ENCODE data around the gene AVEN.

AVEN gene

DNA sequence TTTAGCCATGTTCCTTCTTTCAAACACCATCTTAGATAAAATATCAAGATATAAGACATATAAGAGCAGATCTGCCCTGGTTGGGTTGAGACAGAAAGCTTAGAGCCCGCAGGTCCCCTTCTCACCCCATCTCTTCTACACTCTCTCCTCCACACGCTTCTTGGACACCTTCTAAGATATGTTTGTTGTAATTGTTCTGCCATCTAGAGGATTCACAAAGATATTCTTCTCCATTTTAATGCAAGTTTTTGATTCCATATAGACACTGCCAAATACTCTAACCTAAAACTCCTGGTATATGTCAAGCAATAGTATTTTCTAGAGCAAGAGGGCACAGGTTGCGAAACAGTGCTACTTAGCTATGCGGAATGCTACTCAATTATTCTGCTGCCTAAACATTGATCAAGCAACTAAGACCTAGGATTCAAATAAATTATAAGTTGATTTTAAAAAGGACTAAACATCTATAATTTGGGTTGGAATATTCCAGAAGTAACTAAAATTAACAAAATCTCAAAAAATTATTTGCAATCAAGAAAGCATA is 63.9 kb downstream of the AVEN start:
- H3K36me3 ChIP-seq (replicated peaks; ENCODE audit: insufficient read depth, low read length), result no peaks in the 10 kb centered on the region
- no peaks in the 10 kb centered on the region for H3K4me1 ChIP-seq (ENCODE audit: low read length)
- H3K9me3 ChIP-seq (replicated peaks; ENCODE audit: insufficient read depth, low read length), result no peaks in the 10 kb centered on the region
- no peaks in the 10 kb centered on the region for H3K27me3 ChIP-seq (replicated peaks; ENCODE audit: insufficient read depth, low read length)
- no peak overlapping the region for H2AFZ ChIP-seq (ENCODE audit: low read length)
- no peak overlapping the region for H3K9ac ChIP-seq (ENCODE audit: low read length)
- DNase-seq, result no peak
- H3K9me2 ChIP-seq (replicated peaks; ENCODE audit: insufficient read depth, low read length), result no peaks in the 10 kb centered on the region
- no peak overlapping the region for H3K27ac ChIP-seq (ENCODE audit: low read length)
- no peak overlapping the region for H3K4me3 ChIP-seq (ENCODE audit: low read length)
- H3K4me2 ChIP-seq (ENCODE audit: low read depth, low read length), result no peak overlapping the region
- TF ChIP-seq, protein P1, sequence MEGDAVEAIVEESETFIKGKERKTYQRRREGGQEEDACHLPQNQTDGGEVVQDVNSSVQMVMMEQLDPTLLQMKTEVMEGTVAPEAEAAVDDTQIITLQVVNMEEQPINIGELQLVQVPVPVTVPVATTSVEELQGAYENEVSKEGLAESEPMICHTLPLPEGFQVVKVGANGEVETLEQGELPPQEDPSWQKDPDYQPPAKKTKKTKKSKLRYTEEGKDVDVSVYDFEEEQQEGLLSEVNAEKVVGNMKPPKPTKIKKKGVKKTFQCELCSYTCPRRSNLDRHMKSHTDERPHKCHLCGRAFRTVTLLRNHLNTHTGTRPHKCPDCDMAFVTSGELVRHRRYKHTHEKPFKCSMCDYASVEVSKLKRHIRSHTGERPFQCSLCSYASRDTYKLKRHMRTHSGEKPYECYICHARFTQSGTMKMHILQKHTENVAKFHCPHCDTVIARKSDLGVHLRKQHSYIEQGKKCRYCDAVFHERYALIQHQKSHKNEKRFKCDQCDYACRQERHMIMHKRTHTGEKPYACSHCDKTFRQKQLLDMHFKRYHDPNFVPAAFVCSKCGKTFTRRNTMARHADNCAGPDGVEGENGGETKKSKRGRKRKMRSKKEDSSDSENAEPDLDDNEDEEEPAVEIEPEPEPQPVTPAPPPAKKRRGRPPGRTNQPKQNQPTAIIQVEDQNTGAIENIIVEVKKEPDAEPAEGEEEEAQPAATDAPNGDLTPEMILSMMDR (IDR thresholded peaks at IDR 0.05; ENCODE audit: low read length), result no peak
- TF ChIP-seq EZH2 (optimal IDR thresholded peaks at IDR 0.05; ENCODE audit: low read depth, low read length), result no peak
- no peak for TF ChIP-seq EZH2phosphoT487 (IDR thresholded peaks at IDR 0.05; ENCODE audit: low read length)
- no peaks in the 10 kb centered on the region for H3F3A ChIP-seq (ENCODE audit: insufficient read depth, low read length)
- H4K20me1 ChIP-seq (ENCODE audit: insufficient read depth, low read length), result no peaks in the 10 kb centered on the region
- H3K79me2 ChIP-seq (ENCODE audit: low read length), result 0 out of 2 replicates have a peak, but pooled peaks cover 3% of the 10 kb centered on the region

DNA sequence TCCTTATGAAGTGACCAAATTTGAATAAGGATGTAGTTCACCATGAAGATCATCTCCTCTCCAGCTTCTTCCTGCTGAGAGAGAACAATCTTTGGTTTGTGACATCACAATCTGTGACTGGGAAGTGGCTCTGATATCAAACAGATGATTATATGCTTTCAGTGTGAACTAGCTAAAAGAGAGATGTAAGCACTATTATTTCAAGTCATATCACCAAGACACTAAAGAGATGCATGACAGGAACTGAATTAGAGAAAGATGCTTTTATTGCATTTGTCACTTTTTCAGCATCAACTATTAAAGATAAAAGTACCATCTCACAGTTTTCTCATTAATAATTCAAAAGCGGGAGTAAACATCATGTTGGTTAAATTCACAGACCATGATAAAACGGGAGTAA is 67.2 kb downstream of the AVEN start:
- Histone ChIP-seq H3K27ac (ENCODE audit: low read length) (no peak overlapping the region), H3K4me1 (ENCODE audit: low read length) (no peaks in the 10 kb centered on the region), H3K27me3 (replicated peaks; ENCODE audit: insufficient read depth, low read length) (no peaks in the 10 kb centered on the region), H3K9ac (ENCODE audit: low read length) (no peak overlapping the region), H3K4me2 (ENCODE audit: low read depth, low read length) (no peak overlapping the region), H2AFZ (ENCODE audit: low read length) (no peak overlapping the region), H3K9me2 (replicated peaks; ENCODE audit: insufficient read depth, low read length) (no peaks in the 10 kb centered on the region), H4K20me1 (ENCODE audit: insufficient read depth, low read length) (no peaks in the 10 kb centered on the region), H3F3A (ENCODE audit: insufficient read depth, low read length) (no peaks in the 10 kb centered on the region), H3K9me3 (replicated peaks; ENCODE audit: insufficient read depth, low read length) (no peaks in the 10 kb centered on the region), H3K79me2 (ENCODE audit: low read length) (0 out of 2 replicates have a peak, but pooled peaks cover 3% of the 10 kb centered on the region), H3K4me3 (ENCODE audit: low read length) (no peak overlapping the region), H3K36me3 (replicated peaks; ENCODE audit: insufficient read depth, low read length) (no peaks in the 10 kb centered on the region)
- TF ChIP-seq EZH2 (optimal IDR thresholded peaks at IDR 0.05; ENCODE audit: low read depth, low read length) (no peak), EZH2phosphoT487 (IDR thresholded peaks at IDR 0.05; ENCODE audit: low read length) (no peak)
- TF ChIP-seq, protein P1 (IDR thresholded peaks at IDR 0.05; ENCODE audit: low read length), result no peak
- no peak for DNase-seq

DNA sequence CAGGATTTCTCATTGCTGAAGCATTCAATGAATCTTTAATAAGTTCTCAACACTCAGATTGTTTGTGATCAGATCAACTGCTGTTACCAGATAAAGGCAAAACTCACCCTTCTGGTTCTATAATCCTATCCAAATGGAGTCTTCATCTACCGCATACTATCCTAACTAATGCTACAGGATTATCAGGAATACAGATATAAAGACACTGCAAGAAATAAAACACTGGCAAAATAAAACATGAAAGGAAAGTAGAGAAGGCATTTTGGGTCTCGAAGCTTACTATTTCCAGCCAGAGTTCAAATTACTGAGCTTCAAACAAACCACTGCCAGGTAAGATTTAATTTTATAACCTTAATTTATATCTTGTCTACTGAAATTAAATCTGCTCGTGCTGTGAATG is 70.2 kb downstream of the AVEN start:
- no peaks in the 10 kb centered on the region for H3K9me2 ChIP-seq (replicated peaks; ENCODE audit: insufficient read depth, low read length)
- H4K20me1 ChIP-seq (ENCODE audit: insufficient read depth, low read length), result no peaks in the 10 kb centered on the region
- no peaks in the 10 kb centered on the region for H3K4me1 ChIP-seq (ENCODE audit: low read length)
- no peak overlapping the region for H3K9ac ChIP-seq (ENCODE audit: low read length)
- no peak overlapping the region for H3K4me2 ChIP-seq (ENCODE audit: low read depth, low read length)
- TF ChIP-seq, protein P1 (IDR thresholded peaks at IDR 0.05; ENCODE audit: low read length), result no peak
- no peak for TF ChIP-seq EZH2phosphoT487 (IDR thresholded peaks at IDR 0.05; ENCODE audit: low read length)
- TF ChIP-seq EZH2 (optimal IDR thresholded peaks at IDR 0.05; ENCODE audit: low read depth, low read length), result no peak
- no peaks in the 10 kb centered on the region for H3F3A ChIP-seq (ENCODE audit: insufficient read depth, low read length)
- H3K27ac ChIP-seq (ENCODE audit: low read length), result no peak overlapping the region
- DNase-seq, result no peak
- no peaks in the 10 kb centered on the region for H3K36me3 ChIP-seq (replicated peaks; ENCODE audit: insufficient read depth, low read length)
- H3K9me3 ChIP-seq (replicated peaks; ENCODE audit: insufficient read depth, low read length), result no peaks in the 10 kb centered on the region
- no peak overlapping the region for H2AFZ ChIP-seq (ENCODE audit: low read length)
- H3K4me3 ChIP-seq (ENCODE audit: low read length), result no peak overlapping the region
- no peaks in the 10 kb centered on the region for H3K27me3 ChIP-seq (replicated peaks; ENCODE audit: insufficient read depth, low read length)
- 0 out of 2 replicates have a peak, but pooled peaks cover 3% of the 10 kb centered on the region for H3K79me2 ChIP-seq (ENCODE audit: low read length)
